GM06990 (cell line): ENCODE data around the gene LAMA4.

Source experiments
- DNase-seq: peaks from one replicate; pipeline ENCODE4 v3.0.0-alpha.2; 2011; ENCODE audit not compliant: insufficient read length; ENCODE audit errors: extremely low read depth
- H3K27me3 ChIP-seq: replicated peaks from 2 replicates; pipeline ENCODE4 v1.6.0; 2011; ENCODE audit warnings: low read length; ENCODE audit not compliant: control insufficient read depth, insufficient read depth
- H3K36me3 ChIP-seq: 2 replicates; pipeline ENCODE4 v1.5.1; 2011; ENCODE audit warnings: low read length; ENCODE audit not compliant: control insufficient read depth, insufficient read depth
- H3K4me3 ChIP-seq: replicated peaks from 2 replicates; pipeline ENCODE4 v1.5.1; 2011; ENCODE audit warnings: low read depth, mild to moderate bottlenecking, control low read depth, low read length
- CTCF ChIP-seq: IDR thresholded peaks from 2 replicates; pipeline ENCODE4 v1.5.1; 2011; ENCODE audit warnings: low read length, control low read depth, mild to moderate bottlenecking, inconsistent platforms; ENCODE audit not compliant: insufficient read depth, poor library complexity, severe bottlenecking

LAMA4 gene

GRCh38 chr6:112116221-112116620 is 138.1 kb downstream of the LAMA4 start:
- no peaks in the 10 kb centered on the region for H3K36me3 ChIP-seq
- no peak overlapping the region for H3K4me3 ChIP-seq
- no peaks in the 10 kb centered on the region; the same call in none of the 2 replicates for H3K27me3 ChIP-seq
- no peak for TF ChIP-seq CTCF
- DNase-seq, result no peak

- H3K27me3 ChIP-seq, result no peaks in the 10 kb centered on the region; the same call in none of the 2 replicates
- no peaks in the 10 kb centered on the region for H3K36me3 ChIP-seq
- no peak for TF ChIP-seq CTCF
These were observed 139.7 kb downstream of the LAMA4 start for GRCh38 chr6:112114577-112115223.

GRCh38 chr6:112113918-112114317 is 140.4 kb downstream of the LAMA4 start:
- Histone ChIP-seq H3K27me3 (no peaks in the 10 kb centered on the region; the same call in none of the 2 replicates), H3K36me3 (no peaks in the 10 kb centered on the region), H3K4me3 (no peak overlapping the region)
- no peak for TF ChIP-seq CTCF
- DNase-seq, result no peak

More at GRCh38 chr6:112114577-112115223, 139.7 kb downstream of the LAMA4 start:
- no peak for DNase-seq
- H3K4me3 ChIP-seq, result no peak overlapping the region

GRCh38 chr6:112113431-112113830 is 140.9 kb downstream of the LAMA4 start:
- no peak for DNase-seq
- no peak for TF ChIP-seq CTCF
- Histone ChIP-seq H3K36me3 (no peaks in the 10 kb centered on the region), H3K27me3 (no peaks in the 10 kb centered on the region; the same call in none of the 2 replicates), H3K4me3 (no peak overlapping the region)

GRCh38 chr6:112109262-112109661 is 145.1 kb downstream of the LAMA4 start:
- Histone ChIP-seq H3K36me3 (no peaks in the 10 kb centered on the region), H3K27me3 (no peaks in the 10 kb centered on the region), H3K4me3 (no peak overlapping the region)
- no peak for TF ChIP-seq CTCF
- no peak for DNase-seq
